Measurements from ENCODE around the gene GCK.

GCK gene

DNA sequence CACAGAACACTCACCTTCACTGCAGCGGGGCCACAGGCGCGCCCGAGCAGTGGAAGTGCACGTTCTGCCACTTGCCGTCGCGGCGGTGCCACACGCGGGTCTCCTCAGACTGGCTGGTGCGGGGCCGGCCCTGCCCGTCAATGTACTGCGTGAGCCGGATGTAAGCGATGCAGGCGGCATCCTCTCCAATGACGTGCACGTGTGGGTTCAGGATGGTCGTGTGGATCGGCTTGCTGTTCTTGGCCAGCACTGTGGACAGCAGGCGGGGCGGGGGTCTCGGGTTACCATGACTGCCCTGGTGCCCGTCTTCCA is 30.8 kb upstream of the GCK start:
- Histone ChIP-seq H3K4me3 (ENCODE audit: low read length) (no peak overlapping the region), H3K36me3 (ENCODE audit: control insufficient read depth, insufficient read depth, low read length) (no peaks in the 10 kb centered on the region), H3K4me1 (ENCODE audit: control insufficient read depth, insufficient read depth, low read length) (no peaks in the 10 kb centered on the region), H3K27me3 (ENCODE audit: control insufficient read depth, insufficient read depth, low read length) (no peaks in the 10 kb centered on the region), H3K27ac (ENCODE audit: low read depth, low read length) (no peak overlapping the region), H3K9ac (ENCODE audit: low read length) (no peak overlapping the region)

DNA sequence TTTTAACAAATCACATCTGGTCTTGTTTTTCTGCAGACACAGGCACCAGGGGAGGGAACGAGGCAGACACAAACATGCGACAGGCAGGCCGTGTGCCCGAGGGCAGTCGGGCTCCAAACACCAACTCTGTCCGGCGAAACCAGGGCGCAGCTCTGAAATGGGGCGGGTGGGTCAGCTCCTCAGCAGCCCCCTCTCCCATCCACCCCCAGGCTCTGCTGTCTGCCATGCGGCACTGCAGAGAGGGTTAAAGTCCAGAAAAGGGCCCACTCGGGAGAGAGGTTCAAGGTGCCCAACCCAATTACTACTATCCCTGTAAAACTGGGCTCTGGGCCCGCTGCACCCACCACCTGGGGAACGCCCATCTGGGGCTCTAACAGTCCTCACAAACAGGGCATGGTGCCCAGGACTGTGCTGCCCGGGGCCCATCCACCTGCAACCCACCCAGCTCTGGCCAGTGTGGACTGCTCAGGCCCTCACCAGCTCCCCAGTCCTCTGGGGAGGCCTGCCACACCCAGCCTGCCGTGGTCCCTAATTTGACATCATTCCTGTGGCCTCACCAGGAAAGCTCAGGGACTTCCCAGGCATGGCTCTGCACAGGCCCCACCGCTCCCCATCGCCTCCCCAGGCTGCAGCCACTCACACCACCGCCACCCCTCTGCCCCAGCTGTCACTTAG is 30.3 kb upstream of the GCK start:
- Histone ChIP-seq H3K9ac (ENCODE audit: low read length) (no peak overlapping the region), H3K27me3 (ENCODE audit: control insufficient read depth, insufficient read depth, low read length) (no peaks in the 10 kb centered on the region), H3K27ac (ENCODE audit: low read depth, low read length) (no peak overlapping the region), H3K36me3 (ENCODE audit: control insufficient read depth, insufficient read depth, low read length) (no peaks in the 10 kb centered on the region), H3K4me3 (ENCODE audit: low read length) (no peak overlapping the region), H3K4me1 (ENCODE audit: control insufficient read depth, insufficient read depth, low read length) (no peaks in the 10 kb centered on the region)

- H3K36me3 ChIP-seq (ENCODE audit: control insufficient read depth, insufficient read depth, low read length): no peaks in the 10 kb centered on the region
- no peak overlapping the region for H3K9ac ChIP-seq (ENCODE audit: low read length)
- H3K4me3 ChIP-seq (ENCODE audit: low read length): no peak overlapping the region
- H3K27me3 ChIP-seq (ENCODE audit: control insufficient read depth, insufficient read depth, low read length): no peaks in the 10 kb centered on the region
- no peak overlapping the region for H3K27ac ChIP-seq (ENCODE audit: low read depth, low read length)
- H3K4me1 ChIP-seq (ENCODE audit: control insufficient read depth, insufficient read depth, low read length): no peaks in the 10 kb centered on the region
Measured at GRCh38 chr7:44218418-44219201, 29.4 kb upstream of the GCK start.

- Histone ChIP-seq H3K4me3 (ENCODE audit: low read length) (no peak overlapping the region), H3K4me1 (ENCODE audit: control insufficient read depth, insufficient read depth, low read length) (no peaks in the 10 kb centered on the region), H3K27ac (ENCODE audit: low read depth, low read length) (no peak overlapping the region)
Measured at GRCh38 chr7:44217852-44218402, 28.7 kb upstream of the GCK start.

DNA sequence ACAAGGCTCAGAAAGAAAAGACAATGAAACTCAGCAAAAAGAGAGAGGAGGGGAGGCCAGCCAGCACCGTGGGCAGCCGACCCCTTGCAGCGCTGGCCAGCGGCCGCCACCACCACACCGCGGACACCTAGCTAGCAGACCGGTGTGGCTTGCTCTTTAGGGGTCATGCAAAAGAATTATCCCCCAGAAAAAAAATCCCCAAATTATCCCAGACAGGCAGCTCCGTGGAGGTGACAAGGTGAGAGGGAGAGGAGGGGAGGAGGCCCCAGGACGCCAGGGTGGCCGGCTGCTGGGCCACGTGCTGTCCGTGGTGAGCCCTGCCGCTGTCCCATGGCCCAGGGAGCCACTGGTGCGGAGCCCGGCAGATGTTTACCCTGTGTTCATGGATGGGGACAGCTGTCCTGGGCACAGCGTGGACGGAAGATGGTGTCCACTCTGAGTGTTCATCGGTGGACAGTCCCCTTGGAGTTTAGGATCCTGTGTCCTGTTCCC is 28.0 kb upstream of the GCK start:
- Histone ChIP-seq H3K9ac (ENCODE audit: low read length) (no peak overlapping the region), H3K27ac (ENCODE audit: low read depth, low read length) (no peak overlapping the region), H3K27me3 (ENCODE audit: control insufficient read depth, insufficient read depth, low read length) (no peaks in the 10 kb centered on the region), H3K36me3 (ENCODE audit: control insufficient read depth, insufficient read depth, low read length) (peaks cover 3% of the 10 kb centered on the region), H3K4me3 (ENCODE audit: low read length) (no peak overlapping the region), H3K4me1 (ENCODE audit: control insufficient read depth, insufficient read depth, low read length) (no peaks in the 10 kb centered on the region)

More at GRCh38 chr7:44217852-44218402, 28.7 kb upstream of the GCK start:
- no peaks in the 10 kb centered on the region for H3K27me3 ChIP-seq (ENCODE audit: control insufficient read depth, insufficient read depth, low read length)
- no peak overlapping the region for H3K9ac ChIP-seq (ENCODE audit: low read length)
- peaks cover under 1% of the 10 kb centered on the region for H3K36me3 ChIP-seq (ENCODE audit: control insufficient read depth, insufficient read depth, low read length)

DNA sequence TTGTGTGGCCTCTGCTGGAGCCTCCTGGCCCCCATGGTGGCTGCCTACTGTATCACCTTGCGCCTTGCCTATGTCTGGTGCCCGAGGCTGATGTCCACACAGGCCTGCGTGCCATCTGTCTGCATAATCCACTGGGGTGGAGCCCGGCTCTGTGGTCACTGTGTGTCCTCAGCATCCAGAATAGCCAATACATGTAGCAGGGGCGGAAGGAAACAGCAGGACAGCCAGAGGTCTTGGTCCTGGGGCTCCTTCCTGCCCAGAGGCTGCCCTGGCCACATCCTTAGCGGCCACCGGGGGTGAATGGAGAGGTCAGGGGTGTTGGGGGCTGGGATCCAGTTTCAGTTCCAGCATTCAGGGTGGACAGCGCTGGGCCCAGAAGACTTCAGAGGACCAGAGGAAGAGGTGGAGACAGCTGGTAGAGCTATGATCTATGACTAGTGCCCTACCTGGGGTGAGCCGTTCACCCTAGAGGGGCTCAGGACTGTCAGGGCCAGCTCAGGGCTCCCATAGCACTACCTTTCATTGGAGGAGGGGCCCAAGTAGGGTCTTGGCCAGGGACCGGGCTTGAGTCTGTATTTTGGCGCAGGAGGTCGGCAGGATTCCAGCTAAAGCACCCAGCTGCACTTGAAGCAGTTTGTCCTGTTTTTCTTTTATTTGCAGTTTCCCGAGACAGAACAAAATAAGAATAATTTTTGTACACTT is 27.4 kb upstream of the GCK start:
- no peaks in the 10 kb centered on the region for H3K4me1 ChIP-seq (ENCODE audit: control insufficient read depth, insufficient read depth, low read length)
- no peaks in the 10 kb centered on the region for H3K27me3 ChIP-seq (ENCODE audit: control insufficient read depth, insufficient read depth, low read length)
- peaks cover 3% of the 10 kb centered on the region for H3K36me3 ChIP-seq (ENCODE audit: control insufficient read depth, insufficient read depth, low read length)
- no peak overlapping the region for H3K4me3 ChIP-seq (ENCODE audit: low read length)
- H3K27ac ChIP-seq (ENCODE audit: low read depth, low read length): no peak overlapping the region
- no peak overlapping the region for H3K9ac ChIP-seq (ENCODE audit: low read length)

DNA sequence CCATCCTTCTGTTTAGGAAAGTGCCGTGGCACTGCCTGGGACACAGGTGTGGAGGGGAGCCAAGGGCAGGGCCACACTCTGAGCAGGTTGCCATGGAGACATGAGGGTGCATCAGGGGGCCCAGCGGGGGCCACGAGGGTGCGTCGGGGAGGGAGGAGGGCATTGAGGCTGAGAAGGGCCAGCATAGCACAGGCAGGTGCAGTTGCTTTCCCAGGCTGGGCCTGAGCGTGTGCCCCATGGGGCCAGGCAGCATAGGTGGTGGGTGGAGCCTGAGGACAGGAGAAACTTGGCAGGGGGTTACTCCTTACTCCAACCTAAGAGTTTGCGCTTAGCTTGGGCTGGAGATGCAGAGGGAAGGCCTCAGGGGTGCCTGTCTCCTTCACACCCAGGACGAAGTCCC is 26.8 kb upstream of the GCK start:
- no peak overlapping the region for H3K27ac ChIP-seq (ENCODE audit: low read depth, low read length)
- peaks cover 7% of the 10 kb centered on the region for H3K36me3 ChIP-seq (ENCODE audit: control insufficient read depth, insufficient read depth, low read length)
- no peak overlapping the region for H3K4me3 ChIP-seq (ENCODE audit: low read length)
- H3K9ac ChIP-seq (ENCODE audit: low read length): no peak overlapping the region
- H3K4me1 ChIP-seq (ENCODE audit: control insufficient read depth, insufficient read depth, low read length): no peaks in the 10 kb centered on the region
- H3K27me3 ChIP-seq (ENCODE audit: control insufficient read depth, insufficient read depth, low read length): no peaks in the 10 kb centered on the region

DNA sequence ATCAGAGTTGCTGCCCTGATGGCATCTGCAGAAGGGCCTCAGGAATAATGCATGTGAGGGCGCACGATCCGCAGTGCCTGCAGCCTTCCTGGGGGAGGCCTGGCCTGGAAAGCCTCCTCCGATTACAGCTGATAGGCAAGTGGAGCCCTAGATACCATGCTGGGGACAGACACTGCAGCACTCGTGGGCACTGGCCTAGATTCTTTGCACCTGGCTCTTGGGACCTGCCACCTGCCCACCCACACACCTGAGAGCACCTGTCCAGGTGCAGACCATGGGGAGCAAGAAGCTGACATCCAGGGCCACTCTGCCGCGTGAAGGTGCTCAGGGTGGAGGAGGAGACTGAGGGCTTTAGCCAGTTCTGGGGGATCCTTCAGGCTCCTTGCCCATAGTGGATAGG is 26.3 kb upstream of the GCK start:
- Histone ChIP-seq H3K4me1 (ENCODE audit: control insufficient read depth, insufficient read depth, low read length) (no peaks in the 10 kb centered on the region), H3K27ac (ENCODE audit: low read depth, low read length) (no peak overlapping the region), H3K27me3 (ENCODE audit: control insufficient read depth, insufficient read depth, low read length) (no peaks in the 10 kb centered on the region), H3K9ac (ENCODE audit: low read length) (no peak overlapping the region), H3K36me3 (ENCODE audit: control insufficient read depth, insufficient read depth, low read length) (peaks cover 11% of the 10 kb centered on the region), H3K4me3 (ENCODE audit: low read length) (no peak overlapping the region)

DNA sequence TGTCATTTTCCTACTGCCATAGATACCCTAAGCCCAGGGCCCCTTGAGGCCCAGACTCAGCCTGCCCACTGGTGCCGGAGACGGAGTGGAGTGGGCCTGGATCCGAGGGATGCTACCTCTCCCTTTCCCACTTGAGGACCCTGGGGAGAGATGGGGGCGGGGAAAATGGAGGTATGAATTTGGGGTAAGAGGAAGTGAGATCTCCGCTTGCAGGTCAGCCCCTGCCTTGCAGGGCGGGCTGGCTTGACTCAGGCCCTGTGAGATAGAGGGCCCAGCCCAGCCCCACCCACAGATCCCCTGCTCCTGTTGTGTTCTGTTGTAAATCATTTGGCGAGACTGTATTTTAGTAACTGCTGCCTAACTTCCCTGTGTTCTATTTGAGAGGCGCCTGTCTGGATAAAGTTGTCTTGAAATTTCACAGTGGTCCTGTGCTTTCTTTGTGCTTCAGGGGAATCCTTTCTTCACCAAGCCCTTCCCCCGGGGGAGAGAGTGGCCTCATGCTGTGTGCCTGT is 24.7 kb upstream of the GCK start:
- Histone ChIP-seq H3K36me3 (ENCODE audit: control insufficient read depth, insufficient read depth, low read length) (peaks cover 25% of the 10 kb centered on the region), H3K4me3 (ENCODE audit: low read length) (no peak overlapping the region), H3K9ac (ENCODE audit: low read length) (no peak overlapping the region), H3K27ac (ENCODE audit: low read depth, low read length) (no peak overlapping the region), H3K27me3 (ENCODE audit: control insufficient read depth, insufficient read depth, low read length) (no peaks in the 10 kb centered on the region), H3K4me1 (ENCODE audit: control insufficient read depth, insufficient read depth, low read length) (no peaks in the 10 kb centered on the region)

- peaks cover 31% of the 10 kb centered on the region for H3K36me3 ChIP-seq (ENCODE audit: control insufficient read depth, insufficient read depth, low read length)
- H3K9ac ChIP-seq (ENCODE audit: low read length): no peak overlapping the region
- H3K27ac ChIP-seq (ENCODE audit: low read depth, low read length): no peak overlapping the region
- no peaks in the 10 kb centered on the region for H3K27me3 ChIP-seq (ENCODE audit: control insufficient read depth, insufficient read depth, low read length)
- H3K4me3 ChIP-seq (ENCODE audit: low read length): no peak overlapping the region
- no peaks in the 10 kb centered on the region for H3K4me1 ChIP-seq (ENCODE audit: control insufficient read depth, insufficient read depth, low read length)
Measured at GRCh38 chr7:44213206-44213876, 24.1 kb upstream of the GCK start.

DNA sequence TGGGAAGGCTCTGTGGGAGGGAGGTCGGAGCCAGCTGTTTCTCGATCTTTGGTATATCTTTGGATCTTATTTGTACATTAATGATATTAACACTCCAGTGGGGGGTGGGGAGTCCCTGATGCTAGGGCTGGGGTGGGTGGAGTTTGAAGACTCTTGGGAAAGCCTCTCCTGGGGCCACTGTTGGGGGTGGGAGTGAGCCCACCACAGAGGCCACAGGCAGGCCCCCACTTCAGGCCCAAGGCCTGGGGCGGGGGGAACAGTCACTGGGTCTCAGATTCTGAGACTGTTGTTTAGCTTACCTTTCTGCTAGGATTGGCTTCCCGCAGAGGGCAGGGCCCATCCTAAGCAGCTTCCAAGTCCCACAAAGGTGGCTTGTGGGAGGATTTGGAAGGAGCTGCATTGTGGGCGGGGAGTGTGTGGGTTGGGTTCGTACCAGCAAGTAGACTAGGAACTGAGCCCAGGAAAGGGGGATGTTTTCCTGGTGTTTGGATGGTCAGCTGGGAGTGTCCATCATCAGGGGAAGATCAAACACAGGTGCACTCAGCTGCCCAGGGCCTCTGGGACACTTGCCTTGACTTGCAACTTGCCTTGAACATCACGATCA is 23.4 kb upstream of the GCK start:
- no peak overlapping the region for H3K9ac ChIP-seq (ENCODE audit: low read length)
- no peaks in the 10 kb centered on the region for H3K4me1 ChIP-seq (ENCODE audit: control insufficient read depth, insufficient read depth, low read length)
- no peaks in the 10 kb centered on the region for H3K27me3 ChIP-seq (ENCODE audit: control insufficient read depth, insufficient read depth, low read length)
- H3K4me3 ChIP-seq (ENCODE audit: low read length): no peak overlapping the region
- peaks cover 33% of the 10 kb centered on the region for H3K36me3 ChIP-seq (ENCODE audit: control insufficient read depth, insufficient read depth, low read length)
- no peak overlapping the region for H3K27ac ChIP-seq (ENCODE audit: low read depth, low read length)

Measured in rectal smooth muscle tissue (tissue), 1 donor.